Heart left ventricle (tissue), 13 donors: ENCODE results near the gene WHRN.

Experiments
- POLR2A ChIP-seq, 2 donors: fragments of 450-650 bp; IDR thresholded peaks; one replicate each; pipeline ENCODE4 v1.6.1; 2017; ENCODE audit warnings: antibody characterized with exemption in 2 of 2, mild to moderate bottlenecking in 2 of 2, moderate library complexity in 2 of 2
- TF ChIP-seq, protein P1 (sequence below), 12 donors: fragments of 200-600 bp; sonication (generic) in 4 of 12; IDR thresholded peaks; one replicate each; pipeline versions ENCODE4 v1.5.0 to v1.8.0; 2018 to 2022; ENCODE audit warnings: antibody characterized with exemption in 12 of 12, mild to moderate bottlenecking in 5 of 12
- donor health status: ischemic (EF 13 %, LVEDD 7.1; RV severe dilation, severe dysfunction).
- donor health status: DM: no; HTN: yes; CAD: no.
- donor health status: DM: no; HTN: no; CAD: no.
- donor health status: ischemic (EF 25% LVEDD 6.9; RV normal size, moderate dysfunction).
- donor health status: ischemic (EF 25% LVEDD 5.7; RV mildly dilated, moderate dysfunction).
- donor health status: ischemic (EF 35%, LVEDD 5.7; RV mildly dilated, moderate dysfunction).
- donor health status: nonischemic (EF 11% LVEDD 7.7; RV severe dilation, severe dysfunction).
- donor health status: DM: yes; HTN: yes; CAD: no.
- donor health status: PGD.
- donor health status: ischemic (EF 29% LVEDD 5.4; RV normal size, mild dysfunction).
- donor health status: nonischemic (EF 23%, LVEDD 6.1; RV moderate dilation, normal function).

DNA sequence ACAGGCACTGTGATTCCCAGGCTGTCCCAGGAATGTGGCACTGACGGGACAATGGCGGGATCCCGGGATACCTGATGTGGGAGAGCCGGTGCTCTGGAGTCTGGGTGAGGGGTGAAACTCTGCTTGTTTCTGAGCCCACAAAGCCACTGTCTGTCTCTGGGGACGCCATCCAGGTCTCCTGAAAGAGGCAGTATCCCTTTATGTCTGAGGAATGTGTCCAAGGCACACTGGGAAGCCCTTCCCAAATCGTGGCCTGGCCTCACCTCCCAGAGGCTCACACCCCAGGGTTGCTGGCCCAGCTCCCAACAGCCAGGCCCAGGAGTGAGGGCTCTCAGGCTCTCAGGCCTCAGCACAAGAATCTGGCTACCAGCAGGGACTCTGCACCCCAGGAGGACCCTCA lies 148.5 kb downstream of the WHRN start:
- TF ChIP-seq, protein P1, sequence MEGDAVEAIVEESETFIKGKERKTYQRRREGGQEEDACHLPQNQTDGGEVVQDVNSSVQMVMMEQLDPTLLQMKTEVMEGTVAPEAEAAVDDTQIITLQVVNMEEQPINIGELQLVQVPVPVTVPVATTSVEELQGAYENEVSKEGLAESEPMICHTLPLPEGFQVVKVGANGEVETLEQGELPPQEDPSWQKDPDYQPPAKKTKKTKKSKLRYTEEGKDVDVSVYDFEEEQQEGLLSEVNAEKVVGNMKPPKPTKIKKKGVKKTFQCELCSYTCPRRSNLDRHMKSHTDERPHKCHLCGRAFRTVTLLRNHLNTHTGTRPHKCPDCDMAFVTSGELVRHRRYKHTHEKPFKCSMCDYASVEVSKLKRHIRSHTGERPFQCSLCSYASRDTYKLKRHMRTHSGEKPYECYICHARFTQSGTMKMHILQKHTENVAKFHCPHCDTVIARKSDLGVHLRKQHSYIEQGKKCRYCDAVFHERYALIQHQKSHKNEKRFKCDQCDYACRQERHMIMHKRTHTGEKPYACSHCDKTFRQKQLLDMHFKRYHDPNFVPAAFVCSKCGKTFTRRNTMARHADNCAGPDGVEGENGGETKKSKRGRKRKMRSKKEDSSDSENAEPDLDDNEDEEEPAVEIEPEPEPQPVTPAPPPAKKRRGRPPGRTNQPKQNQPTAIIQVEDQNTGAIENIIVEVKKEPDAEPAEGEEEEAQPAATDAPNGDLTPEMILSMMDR (IDR thresholded peaks at IDR 0.05): no peak
- no peak for TF ChIP-seq POLR2A (IDR thresholded peaks at IDR 0.05)
